Rectal smooth muscle tissue (tissue), 1 donor: ENCODE data around the gene PLEKHA3.
A peak's percentile ranks its signal among the peaks of the same experiment; 100 is the strongest.
"Not testable (repeated sequence)": the region's sequence is repeated elsewhere in the genome, so short reads cannot be mapped to it uniquely, and the experiment has no call there.

Source experiments
- H3K27ac ChIP-seq: one replicate; pipeline ENCODE4 v1.7.0; 2013; ENCODE audit warnings: low read depth, low read length, inconsistent platforms
- H3K27me3 ChIP-seq: one replicate; pipeline ENCODE4 v1.7.0; 2013; ENCODE audit warnings: low read length; ENCODE audit not compliant: control insufficient read depth, insufficient read depth
- H3K36me3 ChIP-seq: one replicate; pipeline ENCODE4 v1.7.0; 2013; ENCODE audit warnings: low read length; ENCODE audit not compliant: control insufficient read depth, insufficient read depth
- H3K4me1 ChIP-seq: one replicate; pipeline ENCODE4 v1.7.0; 2013; ENCODE audit warnings: low read length; ENCODE audit not compliant: control insufficient read depth, insufficient read depth
- H3K4me3 ChIP-seq: one replicate; pipeline ENCODE4 v1.7.0; 2013; ENCODE audit warnings: low read length
- H3K9ac ChIP-seq: one replicate; pipeline ENCODE4 v1.7.0; 2013; ENCODE audit warnings: low read length

Gene PLEKHA3

GRCh38 chr2:178513876-178514275 is 33.6 kb downstream of the PLEKHA3 start:
- H3K27ac ChIP-seq: no peak overlapping the region
- no peaks in the 10 kb centered on the region for H3K27me3 ChIP-seq
- no peaks in the 10 kb centered on the region for H3K4me1 ChIP-seq
- H3K4me3 ChIP-seq: no peak overlapping the region
- H3K36me3 ChIP-seq: no peaks in the 10 kb centered on the region
- H3K9ac ChIP-seq: no peak overlapping the region

- H3K36me3 ChIP-seq: no peaks in the 10 kb centered on the region
- H3K27me3 ChIP-seq: no peaks in the 10 kb centered on the region
These were observed 34.4 kb downstream of the PLEKHA3 start for GRCh38 chr2:178514664-178515063.

DNA sequence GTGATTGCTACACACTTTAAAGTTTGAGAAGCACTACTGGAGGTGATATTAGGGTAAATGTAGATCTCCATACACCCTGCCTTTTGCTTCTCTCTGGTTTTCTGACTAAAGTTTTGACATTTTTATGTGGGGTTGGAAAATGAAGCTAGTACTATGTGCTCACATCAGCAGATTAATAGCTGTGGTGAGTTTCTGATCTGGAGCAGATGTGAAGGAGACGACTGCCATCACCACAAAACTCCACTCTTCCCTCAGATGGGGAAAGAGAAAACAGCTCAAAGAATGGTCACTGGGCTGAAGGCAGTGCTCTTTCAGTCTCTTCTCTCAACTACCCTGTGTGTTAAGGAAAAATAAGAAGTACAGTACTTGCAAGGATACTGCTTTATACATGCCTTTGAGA is 37.2 kb downstream of the PLEKHA3 start:
- no peaks in the 10 kb centered on the region for H3K27me3 ChIP-seq
- no peaks in the 10 kb centered on the region for H3K4me1 ChIP-seq
- H3K36me3 ChIP-seq: no peaks in the 10 kb centered on the region
- no peak overlapping the region for H3K9ac ChIP-seq
- H3K27ac ChIP-seq: no peak overlapping the region
- H3K4me3 ChIP-seq: no peak overlapping the region

More at GRCh38 chr2:178514664-178515063, 34.4 kb downstream of the PLEKHA3 start:
- Histone ChIP-seq H3K27ac (no peak overlapping the region), H3K4me3 (no peak overlapping the region), H3K9ac (no peak overlapping the region), H3K4me1 (no peaks in the 10 kb centered on the region)

DNA sequence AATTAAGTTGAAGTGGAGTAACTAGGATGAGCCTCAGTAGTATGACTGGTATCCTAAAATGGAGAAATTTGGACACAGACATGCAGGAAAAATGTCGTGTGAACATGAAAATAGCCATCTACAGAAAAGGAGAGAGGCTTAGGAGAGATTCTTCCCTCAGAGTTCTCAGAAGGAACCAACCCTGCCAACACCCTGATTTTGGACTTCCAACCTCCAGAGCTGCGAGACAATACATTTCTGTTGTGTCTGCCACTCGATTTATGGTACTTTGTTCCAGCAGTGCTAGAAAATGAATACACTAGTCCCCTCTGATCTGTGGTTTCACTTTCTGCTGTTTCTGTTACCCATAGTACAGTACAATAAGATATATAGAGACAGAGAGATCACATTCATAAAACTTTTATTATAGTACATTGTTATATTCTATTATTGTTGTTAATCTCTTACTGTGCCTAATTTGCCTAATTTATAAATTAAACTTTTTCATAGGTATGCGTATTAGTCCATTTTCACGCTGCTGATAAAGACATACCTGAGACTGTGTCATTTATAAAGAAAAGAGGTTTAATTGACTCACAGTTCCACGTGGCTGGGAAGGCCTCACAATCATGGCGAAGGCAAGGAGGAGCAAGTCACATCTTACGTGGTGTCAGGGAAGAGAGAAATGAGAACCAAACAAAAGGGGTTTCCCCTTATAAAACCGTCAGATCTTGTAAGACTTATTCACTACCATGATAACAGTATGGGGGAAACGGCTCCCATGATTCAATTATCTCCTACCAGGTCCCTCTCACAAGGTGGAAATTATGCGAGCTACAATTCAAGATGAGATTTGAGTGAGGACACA is 41.3 kb downstream of the PLEKHA3 start:
- H3K36me3 ChIP-seq: no peaks in the 10 kb centered on the region
- no peak overlapping the region for H3K9ac ChIP-seq
- H3K27me3 ChIP-seq: no peaks in the 10 kb centered on the region
- H3K4me3 ChIP-seq: no peak overlapping the region
- no peaks in the 10 kb centered on the region for H3K4me1 ChIP-seq
- H3K27ac ChIP-seq: no peak overlapping the region

GRCh38 chr2:178522950-178523595 is 42.8 kb downstream of the PLEKHA3 start:
- Histone ChIP-seq H3K36me3 (no peaks in the 10 kb centered on the region), H3K4me3 (peak overlapping the region; percentile 72), H3K27ac (peak overlapping the region; percentile 46), H3K9ac (peak overlapping the region; percentile 41), H3K4me1 (no peaks in the 10 kb centered on the region), H3K27me3 (no peaks in the 10 kb centered on the region)

- Histone ChIP-seq H3K4me1 (no peaks in the 10 kb centered on the region), H3K27me3 (no peaks in the 10 kb centered on the region), H3K27ac (peak overlapping the region; percentile 46), H3K9ac (peak overlapping the region; percentile 41), H3K4me3 (peak overlapping the region; percentile 72), H3K36me3 (no peaks in the 10 kb centered on the region)
These were observed 43.4 kb downstream of the PLEKHA3 start for GRCh38 chr2:178523596-178524134.

GRCh38 chr2:178525010-178525409 is 44.8 kb downstream of the PLEKHA3 start:
- H3K27ac ChIP-seq, H3K4me3 ChIP-seq, H3K4me1 ChIP-seq, H3K27me3 ChIP-seq, H3K36me3 ChIP-seq, H3K9ac ChIP-seq: not testable (repeated sequence)

DNA sequence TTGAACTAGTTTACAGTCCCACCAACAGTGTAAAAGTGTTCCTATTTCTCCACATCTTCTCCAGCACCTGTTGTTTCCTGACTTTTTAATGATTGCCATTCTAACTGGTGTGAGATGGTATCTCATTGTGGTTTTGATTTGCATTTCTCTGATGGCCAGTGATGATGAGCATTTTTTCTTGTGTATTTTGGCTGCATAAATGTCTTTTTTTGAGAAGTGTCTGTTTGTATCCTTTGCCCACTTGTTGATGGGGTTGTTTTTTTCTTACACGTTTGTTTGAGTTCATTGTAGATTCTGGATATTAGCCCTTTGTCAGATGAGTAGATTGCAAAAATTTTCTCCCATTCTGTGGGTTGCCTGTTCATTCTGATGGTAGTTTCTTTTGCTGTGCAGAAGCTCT is 45.2 kb downstream of the PLEKHA3 start:
- H3K36me3 ChIP-seq, H3K4me3 ChIP-seq, H3K4me1 ChIP-seq: not testable (repeated sequence)

DNA sequence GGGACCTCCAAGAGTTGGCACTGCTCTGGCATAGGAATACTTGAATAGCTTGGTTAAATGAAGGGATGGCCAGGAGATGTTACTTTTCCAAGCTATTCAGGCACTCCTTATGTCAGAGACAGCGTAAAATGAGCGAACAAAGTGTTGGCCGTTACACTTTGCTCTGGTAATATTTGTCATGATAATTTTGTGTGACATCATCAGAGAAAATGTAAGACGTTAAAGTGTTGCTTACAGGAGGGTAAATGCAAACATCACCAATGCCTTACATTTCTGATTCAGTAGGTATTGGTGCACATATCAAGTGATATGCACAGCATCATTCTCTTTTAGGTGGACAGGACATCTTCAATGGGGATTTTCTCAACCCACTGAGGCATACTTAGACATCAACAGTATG is 46.0 kb downstream of the PLEKHA3 start:
- Histone ChIP-seq H3K4me1 (no peaks in the 10 kb centered on the region), H3K27me3 (no peaks in the 10 kb centered on the region), H3K4me3 (no peak overlapping the region), H3K36me3 (peaks cover 1% of the 10 kb centered on the region), H3K27ac (no peak overlapping the region), H3K9ac (no peak overlapping the region)

More for the DNA sequence above, 45.2 kb downstream of the PLEKHA3 start:
- H3K27me3 ChIP-seq, H3K27ac ChIP-seq, H3K9ac ChIP-seq: not testable (repeated sequence)

GRCh38 chr2:178527592-178527991 is 47.3 kb downstream of the PLEKHA3 start:
- no peaks in the 10 kb centered on the region for H3K4me1 ChIP-seq
- no peak overlapping the region for H3K9ac ChIP-seq
- H3K27ac ChIP-seq: no peak overlapping the region
- no peaks in the 10 kb centered on the region for H3K27me3 ChIP-seq
- H3K4me3 ChIP-seq: no peak overlapping the region
- H3K36me3 ChIP-seq: peaks cover 3% of the 10 kb centered on the region

DNA sequence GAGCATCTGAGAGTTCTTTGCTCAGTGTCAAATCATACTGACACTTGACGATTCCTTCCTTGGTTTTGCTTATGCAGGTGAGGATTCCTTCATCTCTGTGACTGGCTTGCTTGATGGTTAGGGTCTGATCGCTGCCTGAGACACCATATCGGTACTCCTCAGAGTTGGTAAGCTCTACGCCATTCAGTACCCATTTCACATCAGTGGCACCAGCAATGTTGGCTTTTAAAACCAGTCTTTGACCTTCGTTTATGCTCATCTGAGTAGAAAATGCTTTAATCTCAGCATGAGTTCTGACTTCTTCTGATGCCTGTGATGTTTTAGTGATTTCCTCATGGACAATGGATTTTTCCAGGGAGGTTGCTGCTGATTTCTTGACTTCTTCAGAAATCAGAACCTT is 48.4 kb downstream of the PLEKHA3 start:
- no peak overlapping the region for H3K4me3 ChIP-seq
- H3K27ac ChIP-seq: no peak overlapping the region
- H3K27me3 ChIP-seq: no peaks in the 10 kb centered on the region
- peaks cover 3% of the 10 kb centered on the region for H3K36me3 ChIP-seq
- H3K4me1 ChIP-seq: no peaks in the 10 kb centered on the region
- no peak overlapping the region for H3K9ac ChIP-seq

DNA sequence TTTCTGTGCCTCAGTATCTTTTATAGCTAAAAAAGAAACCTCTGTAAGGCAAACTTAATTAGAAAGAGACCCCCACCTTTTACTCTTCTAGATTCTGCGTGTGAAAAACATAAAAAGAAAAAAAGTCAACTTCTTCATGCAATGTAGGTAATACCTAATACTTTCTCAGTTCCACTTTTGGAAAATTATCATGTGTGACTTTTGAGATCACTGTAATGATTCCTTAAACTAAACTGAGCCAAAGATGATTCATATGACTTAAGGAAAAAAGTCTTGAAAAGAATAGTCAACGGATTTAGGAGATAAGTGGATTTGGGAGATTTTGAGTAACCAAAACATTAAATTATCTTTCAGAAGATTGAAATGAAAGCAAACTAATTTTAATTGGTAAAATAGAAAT is 48.9 kb downstream of the PLEKHA3 start:
- Histone ChIP-seq H3K4me3 (no peak overlapping the region), H3K4me1 (no peaks in the 10 kb centered on the region), H3K27ac (no peak overlapping the region), H3K27me3 (no peaks in the 10 kb centered on the region), H3K36me3 (peaks cover 3% of the 10 kb centered on the region), H3K9ac (no peak overlapping the region)
